Transverse colon (tissue), 3 donors: ENCODE data around the gene MDH1.

Source experiments
- POLR2A ChIP-seq: fragments of 450-650 bp; IDR thresholded peaks from one replicate; pipeline ENCODE4 v1.6.1; 2016; ENCODE audit warnings: antibody characterized with exemption, mild to moderate bottlenecking, moderate library complexity
- TF ChIP-seq, protein P1 (sequence below), 5 experiments: fragments of 200-600 bp in 3 of 5; fragments of 450-650 bp in 2 of 5; sonication (generic) in 3 of 5; IDR thresholded peaks; 1 replicate in 2 of 5; 2 replicates in 3 of 5; pipeline ENCODE4 v1.5.1; 2016 to 2017; ENCODE audit warnings: antibody characterized with exemption in 5 of 5, inconsistent platforms in 3 of 5, mild to moderate bottlenecking in 2 of 5, moderate library complexity in 1 of 5

DNA sequence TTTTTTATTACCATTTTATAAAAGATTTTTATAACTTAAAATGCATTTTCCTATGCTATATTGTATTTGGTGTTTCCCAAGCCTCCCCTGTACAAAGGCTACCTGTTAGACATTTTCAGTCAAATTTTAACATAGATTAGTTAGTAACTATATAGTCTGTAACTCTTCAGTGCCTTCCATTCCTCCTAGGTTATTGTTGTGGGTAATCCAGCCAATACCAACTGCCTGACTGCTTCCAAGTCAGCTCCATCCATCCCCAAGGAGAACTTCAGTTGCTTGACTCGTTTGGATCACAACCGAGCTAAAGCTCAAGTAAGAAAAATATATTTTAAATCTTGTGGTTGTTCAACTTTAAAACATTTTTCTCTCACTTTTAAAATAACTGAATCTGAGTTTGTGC, 10.2 kb downstream of the MDH1 start:
- TF ChIP-seq POLR2A, result no peak
- TF ChIP-seq, protein P1, sequence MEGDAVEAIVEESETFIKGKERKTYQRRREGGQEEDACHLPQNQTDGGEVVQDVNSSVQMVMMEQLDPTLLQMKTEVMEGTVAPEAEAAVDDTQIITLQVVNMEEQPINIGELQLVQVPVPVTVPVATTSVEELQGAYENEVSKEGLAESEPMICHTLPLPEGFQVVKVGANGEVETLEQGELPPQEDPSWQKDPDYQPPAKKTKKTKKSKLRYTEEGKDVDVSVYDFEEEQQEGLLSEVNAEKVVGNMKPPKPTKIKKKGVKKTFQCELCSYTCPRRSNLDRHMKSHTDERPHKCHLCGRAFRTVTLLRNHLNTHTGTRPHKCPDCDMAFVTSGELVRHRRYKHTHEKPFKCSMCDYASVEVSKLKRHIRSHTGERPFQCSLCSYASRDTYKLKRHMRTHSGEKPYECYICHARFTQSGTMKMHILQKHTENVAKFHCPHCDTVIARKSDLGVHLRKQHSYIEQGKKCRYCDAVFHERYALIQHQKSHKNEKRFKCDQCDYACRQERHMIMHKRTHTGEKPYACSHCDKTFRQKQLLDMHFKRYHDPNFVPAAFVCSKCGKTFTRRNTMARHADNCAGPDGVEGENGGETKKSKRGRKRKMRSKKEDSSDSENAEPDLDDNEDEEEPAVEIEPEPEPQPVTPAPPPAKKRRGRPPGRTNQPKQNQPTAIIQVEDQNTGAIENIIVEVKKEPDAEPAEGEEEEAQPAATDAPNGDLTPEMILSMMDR (IDR thresholded peaks at IDR 0.05), result no peak
